ENCODE results near the gene ARHGEF19.

GRCh38 chr1:16247441-16247840, 35.0 kb upstream of the ARHGEF19 start:
- no peak for TF ChIP-seq EZH2phosphoT487 (IDR thresholded peaks at IDR 0.05; ENCODE audit: borderline replicate concordance, low read length)
- no peak for TF ChIP-seq CTCF (conservative IDR thresholded peaks at IDR 0.05; ENCODE audit: low read depth, low read length)
- no peak for TF ChIP-seq EZH2 (IDR thresholded peaks at IDR 0.05; ENCODE audit: low read length, unreplicated experiment)
